ENCODE results near the gene RGMA.
"Not testable (repeated sequence)": the region's sequence is repeated elsewhere in the genome, so short reads cannot be mapped to it uniquely, and the experiment has no call there.

Gene RGMA

DNA sequence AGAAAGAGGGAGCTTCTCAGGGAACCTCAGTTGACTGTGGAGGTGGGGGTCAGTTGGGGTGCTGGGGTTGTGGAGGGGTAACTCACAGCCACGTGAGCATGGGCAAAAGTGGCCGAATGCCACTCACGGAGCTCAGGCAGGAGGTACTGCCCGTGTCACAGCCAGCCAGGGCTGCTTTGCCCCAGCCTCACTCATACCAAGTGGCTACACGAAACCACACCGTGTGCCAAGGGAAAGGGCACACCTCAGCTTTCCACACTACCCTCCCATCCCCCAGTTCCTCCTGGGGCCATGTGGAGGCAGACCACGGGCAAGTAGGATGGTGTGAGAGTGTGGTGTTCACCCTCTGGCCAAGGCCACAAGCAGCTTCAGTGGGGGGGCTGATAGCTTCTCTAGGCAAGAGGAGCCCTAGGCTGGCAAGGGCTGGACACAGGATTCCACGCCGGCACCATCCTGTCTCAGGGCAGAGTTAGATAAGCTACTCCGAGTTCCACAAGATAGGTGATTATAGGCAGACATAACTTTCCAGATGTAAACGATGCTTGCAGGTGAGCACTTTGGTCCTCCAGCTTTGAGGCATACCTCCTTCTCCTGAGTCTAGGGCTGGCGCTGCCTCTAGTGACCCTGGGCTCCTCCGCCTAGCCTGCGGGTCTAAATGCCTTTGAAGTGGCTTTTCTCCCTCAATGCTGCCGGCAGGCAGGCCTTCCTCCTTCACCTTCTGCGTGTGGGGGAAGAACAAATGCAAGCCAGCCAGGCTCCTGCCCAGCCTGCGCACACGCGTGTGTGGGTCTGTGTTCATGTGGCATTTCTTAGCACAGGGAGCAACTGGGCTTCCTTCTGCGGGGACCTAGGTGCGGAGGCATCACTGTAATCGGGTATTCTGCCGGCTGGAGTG is 25.0 kb downstream of the RGMA start:
- Histone ChIP-seq H3K9ac (ENCODE audit: low read depth, low read length) (no peak overlapping the region), H3K4me3 (ENCODE audit: low read length) (no peak overlapping the region), H3K27me3 (ENCODE audit: control insufficient read depth, insufficient read depth, low read length) (peaks cover 82% of the 10 kb centered on the region), H3K9me3 (replicated peaks; ENCODE audit: low read length) (no peaks in the 10 kb centered on the region), H3K36me3 (ENCODE audit: insufficient read depth, low read length) (no peaks in the 10 kb centered on the region), H3K4me1 (ENCODE audit: control insufficient read depth, insufficient read depth, low read length) (no peaks in the 10 kb centered on the region), H3K4me2 (ENCODE audit: low read length) (no peak overlapping the region)

DNA sequence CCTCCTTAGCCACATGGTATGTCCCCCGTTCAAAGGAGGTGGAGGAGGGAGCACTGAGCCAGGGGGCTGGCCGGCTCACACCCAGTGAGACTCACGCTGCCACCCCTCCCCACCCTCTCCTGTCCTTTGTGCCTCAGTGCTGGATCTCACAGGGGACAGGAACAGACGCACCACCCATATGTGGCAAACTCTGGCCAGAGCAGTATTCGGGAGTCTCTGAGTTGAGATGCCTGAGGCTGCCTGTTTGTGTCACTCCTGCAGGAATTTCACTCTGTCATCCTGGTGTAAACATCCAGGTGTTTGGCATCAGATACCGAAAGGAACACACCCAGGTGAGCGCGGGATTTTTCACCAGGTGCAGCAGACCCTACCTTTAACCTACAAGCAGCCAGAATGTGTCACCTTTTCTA is 25.7 kb downstream of the RGMA start:
- H3K9ac ChIP-seq (ENCODE audit: low read depth, low read length) = no peak overlapping the region
- H3K36me3 ChIP-seq (ENCODE audit: insufficient read depth, low read length) = no peaks in the 10 kb centered on the region
- no peak overlapping the region for H3K4me3 ChIP-seq (ENCODE audit: low read length)

DNA sequence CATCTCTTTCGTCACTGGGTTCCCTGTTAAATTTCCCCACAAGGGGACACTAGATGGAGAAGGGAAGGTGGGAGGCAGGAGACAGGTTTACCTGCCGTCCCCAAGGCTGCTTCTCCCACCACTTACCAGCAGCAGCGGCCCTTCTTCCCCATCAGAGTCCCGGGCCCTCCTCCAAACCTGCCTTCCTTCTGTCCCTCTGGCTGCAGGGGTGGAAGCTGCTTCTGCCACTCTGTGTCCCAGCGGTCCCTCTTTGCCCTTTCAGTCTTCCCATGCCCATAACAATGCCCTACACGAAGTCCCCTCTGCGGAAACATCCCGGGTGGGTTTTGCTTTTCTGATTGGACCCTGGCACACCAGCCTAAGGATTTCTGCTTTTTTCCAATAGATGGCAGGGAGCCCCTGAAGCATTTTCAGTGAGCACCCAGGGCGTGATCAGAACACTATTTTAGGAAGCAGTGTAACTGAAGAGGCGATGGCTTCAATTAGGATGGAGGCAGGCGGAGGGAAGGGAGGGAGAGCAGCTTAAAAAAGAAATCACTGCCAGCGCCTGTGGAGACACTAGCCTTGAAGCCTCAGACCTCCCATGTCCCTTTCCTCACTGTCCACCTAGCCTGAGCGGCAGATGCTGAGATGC is 26.3 kb downstream of the RGMA start:
- H3K9ac ChIP-seq (ENCODE audit: low read depth, low read length) = not testable (repeated sequence)

More for the DNA sequence above, 25.7 kb downstream of the RGMA start:
- no peaks in the 10 kb centered on the region for H3K9me3 ChIP-seq (replicated peaks; ENCODE audit: low read length)
- no peaks in the 10 kb centered on the region for H3K4me1 ChIP-seq (ENCODE audit: control insufficient read depth, insufficient read depth, low read length)
- H3K4me2 ChIP-seq (ENCODE audit: low read length) = no peak overlapping the region
- peaks cover 82% of the 10 kb centered on the region for H3K27me3 ChIP-seq (ENCODE audit: control insufficient read depth, insufficient read depth, low read length)

DNA sequence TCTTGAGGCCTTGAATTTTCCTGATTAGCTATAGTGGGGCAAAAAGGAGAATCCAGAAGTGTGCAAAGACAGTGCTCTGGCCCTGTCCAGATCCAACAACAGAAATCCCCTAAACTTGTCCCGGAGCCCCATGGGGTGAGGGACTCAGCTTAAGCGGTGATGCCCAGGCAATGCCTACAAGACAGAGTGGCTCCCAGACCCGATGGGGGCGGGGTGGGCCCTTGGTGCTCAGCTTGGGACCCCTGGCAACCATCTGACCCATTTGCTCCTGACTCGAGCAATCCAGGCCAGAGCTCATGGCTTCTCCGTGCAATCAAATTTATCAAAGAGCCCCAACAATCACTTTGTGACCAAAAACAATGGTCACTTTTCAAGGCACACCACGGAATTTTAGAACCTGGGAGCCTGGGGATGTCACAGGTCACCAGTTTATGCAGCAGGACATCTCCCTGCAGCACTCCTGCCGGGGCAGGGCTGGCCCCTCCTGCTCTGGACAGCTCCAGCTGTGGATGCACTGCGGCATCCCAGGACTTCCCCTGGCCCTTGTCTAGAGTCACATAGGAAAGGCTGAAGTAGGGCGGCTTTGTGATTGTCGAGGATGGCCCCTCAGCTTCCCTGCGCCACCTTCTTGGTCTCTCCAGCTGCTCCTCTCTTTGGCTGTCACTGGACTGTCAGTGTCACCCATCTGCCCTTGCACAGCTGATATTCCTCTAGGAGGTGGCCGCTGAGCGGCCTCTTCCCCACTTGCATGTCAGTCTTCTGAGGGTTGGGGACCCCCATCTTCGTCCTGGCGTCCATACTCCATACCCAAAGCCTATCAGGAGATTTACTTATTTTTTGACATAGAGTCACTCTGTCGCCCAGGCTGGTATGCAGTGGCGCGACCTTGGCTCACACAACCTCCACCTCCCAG is 28.4 kb downstream of the RGMA start:
- no peak overlapping the region for H3K9ac ChIP-seq (ENCODE audit: low read depth, low read length)
- no peak overlapping the region for H3K4me2 ChIP-seq (ENCODE audit: low read length)
- H3K4me1 ChIP-seq (ENCODE audit: control insufficient read depth, insufficient read depth, low read length) = no peaks in the 10 kb centered on the region
- no peaks in the 10 kb centered on the region for H3K9me3 ChIP-seq (replicated peaks; ENCODE audit: low read length)
- H3K4me3 ChIP-seq (ENCODE audit: low read length) = no peak overlapping the region
- no peaks in the 10 kb centered on the region for H3K36me3 ChIP-seq (ENCODE audit: insufficient read depth, low read length)
- H3K27me3 ChIP-seq (ENCODE audit: control insufficient read depth, insufficient read depth, low read length) = peaks cover 88% of the 10 kb centered on the region

More for the DNA sequence above, 26.3 kb downstream of the RGMA start:
- peaks cover 82% of the 10 kb centered on the region for H3K27me3 ChIP-seq (ENCODE audit: control insufficient read depth, insufficient read depth, low read length)
- H3K4me1 ChIP-seq (ENCODE audit: control insufficient read depth, insufficient read depth, low read length); H3K4me3 ChIP-seq (ENCODE audit: low read length); H3K9me3 ChIP-seq (replicated peaks; ENCODE audit: low read length); H3K36me3 ChIP-seq (ENCODE audit: insufficient read depth, low read length); H3K4me2 ChIP-seq (ENCODE audit: low read length): not testable (repeated sequence)

DNA sequence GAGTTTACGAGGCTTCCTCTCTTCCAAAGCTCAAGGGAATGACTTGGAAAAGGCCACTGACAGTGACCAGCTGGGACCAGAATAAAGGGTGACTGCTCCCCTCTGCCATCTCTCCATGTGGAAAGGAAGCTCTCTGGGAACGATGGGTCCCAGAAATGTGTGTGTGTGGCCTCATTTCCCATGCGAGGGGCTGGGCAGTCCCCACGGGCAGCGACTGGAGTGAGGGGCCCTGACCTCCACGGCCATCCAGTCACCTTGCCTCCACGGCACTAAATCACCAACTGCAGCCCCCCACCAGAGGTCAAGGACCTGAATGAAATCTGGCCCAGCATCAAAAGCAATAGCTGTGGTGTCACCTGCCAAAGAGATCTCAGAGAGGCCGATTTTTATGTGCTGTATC is 29.6 kb downstream of the RGMA start:
- H3K36me3 ChIP-seq (ENCODE audit: insufficient read depth, low read length) = no peaks in the 10 kb centered on the region

DNA sequence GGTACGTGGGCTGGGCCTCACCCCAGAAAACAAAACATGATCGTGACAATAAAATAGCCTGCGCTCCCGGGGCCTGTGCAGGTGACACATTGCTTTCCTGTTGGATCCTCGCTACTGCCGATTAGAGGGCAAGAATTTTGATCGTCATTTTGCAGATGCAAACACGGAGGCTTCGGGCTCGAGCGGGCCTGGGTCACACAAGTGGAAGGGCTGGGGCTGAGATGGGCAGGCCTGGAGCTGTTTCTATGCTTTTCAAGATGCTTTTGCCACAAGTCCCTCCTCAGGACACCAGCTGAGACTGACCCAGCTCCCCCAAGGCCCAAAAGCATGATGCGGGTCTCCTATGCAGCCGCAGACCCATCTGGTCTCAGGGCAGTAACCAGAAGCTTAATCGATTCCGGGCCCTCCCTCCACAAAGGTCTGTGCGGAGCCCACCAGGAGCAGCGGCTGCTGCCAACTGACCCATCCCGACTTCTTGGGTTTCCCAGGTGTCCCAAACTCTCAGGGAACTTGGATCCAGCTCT is 30.0 kb downstream of the RGMA start:
- Histone ChIP-seq H3K4me1 (ENCODE audit: control insufficient read depth, insufficient read depth, low read length) (no peaks in the 10 kb centered on the region), H3K4me2 (ENCODE audit: low read length) (no peak overlapping the region)

More for the DNA sequence above, 29.6 kb downstream of the RGMA start:
- Histone ChIP-seq H3K9me3 (replicated peaks; ENCODE audit: low read length) (no peaks in the 10 kb centered on the region), H3K9ac (ENCODE audit: low read depth, low read length) (no peak overlapping the region), H3K27me3 (ENCODE audit: control insufficient read depth, insufficient read depth, low read length) (peaks cover 91% of the 10 kb centered on the region), H3K4me2 (ENCODE audit: low read length) (no peak overlapping the region), H3K4me1 (ENCODE audit: control insufficient read depth, insufficient read depth, low read length) (no peaks in the 10 kb centered on the region), H3K4me3 (ENCODE audit: low read length) (no peak overlapping the region)

DNA sequence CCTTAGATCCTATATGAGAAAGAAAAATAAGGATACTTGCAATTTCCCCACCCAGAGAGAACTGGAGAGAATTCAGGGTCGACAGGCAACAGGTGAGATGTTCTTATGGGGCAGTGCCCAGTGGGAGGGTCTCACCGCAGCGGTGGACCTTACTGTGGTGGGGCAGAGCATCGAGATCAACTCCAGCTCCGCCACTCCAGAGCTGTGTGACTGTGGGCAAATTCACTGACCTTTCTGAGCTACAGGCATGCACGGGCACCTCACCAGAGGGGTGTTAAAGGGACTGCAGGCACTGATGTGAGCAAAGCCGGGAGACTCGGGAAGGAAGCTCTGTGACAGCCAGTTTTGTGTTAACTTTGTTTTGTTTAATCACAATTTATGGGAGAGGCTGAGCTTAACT is 30.9 kb downstream of the RGMA start:
- Histone ChIP-seq H3K9me3 (replicated peaks; ENCODE audit: low read length) (no peaks in the 10 kb centered on the region), H3K4me3 (ENCODE audit: low read length) (no peak overlapping the region), H3K4me2 (ENCODE audit: low read length) (no peak overlapping the region), H3K27me3 (ENCODE audit: control insufficient read depth, insufficient read depth, low read length) (peaks cover 82% of the 10 kb centered on the region), H3K36me3 (ENCODE audit: insufficient read depth, low read length) (no peaks in the 10 kb centered on the region), H3K9ac (ENCODE audit: low read depth, low read length) (no peak overlapping the region), H3K4me1 (ENCODE audit: control insufficient read depth, insufficient read depth, low read length) (no peaks in the 10 kb centered on the region)

More for the DNA sequence above, 30.0 kb downstream of the RGMA start:
- Histone ChIP-seq H3K27me3 (ENCODE audit: control insufficient read depth, insufficient read depth, low read length) (peaks cover 86% of the 10 kb centered on the region), H3K4me3 (ENCODE audit: low read length) (no peak overlapping the region), H3K9me3 (replicated peaks; ENCODE audit: low read length) (no peaks in the 10 kb centered on the region), H3K36me3 (ENCODE audit: insufficient read depth, low read length) (no peaks in the 10 kb centered on the region), H3K9ac (ENCODE audit: low read depth, low read length) (no peak overlapping the region)

DNA sequence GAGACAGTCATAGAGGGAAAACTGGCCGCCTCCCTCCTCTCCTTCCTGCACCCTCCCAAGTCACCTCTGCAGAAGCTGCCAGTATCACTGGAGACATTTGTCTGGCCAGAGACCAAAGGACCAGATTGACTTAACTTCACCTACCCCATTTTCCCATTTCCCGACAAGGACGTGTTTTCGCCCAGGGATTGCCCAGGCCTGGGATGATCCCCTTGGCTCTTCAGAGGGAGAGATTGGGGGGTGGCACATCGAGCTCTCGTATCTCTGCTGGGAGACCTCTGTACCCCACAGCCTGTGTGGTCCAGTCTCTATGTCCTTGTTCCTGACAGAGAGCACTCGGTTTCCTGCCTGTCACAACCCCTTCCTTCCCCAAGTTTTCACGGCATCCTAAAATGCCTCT is 31.4 kb downstream of the RGMA start:
- Histone ChIP-seq H3K4me1 (ENCODE audit: control insufficient read depth, insufficient read depth, low read length) (no peaks in the 10 kb centered on the region), H3K36me3 (ENCODE audit: insufficient read depth, low read length) (no peaks in the 10 kb centered on the region), H3K4me3 (ENCODE audit: low read length) (no peak overlapping the region), H3K9me3 (replicated peaks; ENCODE audit: low read length) (no peaks in the 10 kb centered on the region), H3K9ac (ENCODE audit: low read depth, low read length) (no peak overlapping the region), H3K4me2 (ENCODE audit: low read length) (no peak overlapping the region), H3K27me3 (ENCODE audit: control insufficient read depth, insufficient read depth, low read length) (peaks cover 80% of the 10 kb centered on the region)

DNA sequence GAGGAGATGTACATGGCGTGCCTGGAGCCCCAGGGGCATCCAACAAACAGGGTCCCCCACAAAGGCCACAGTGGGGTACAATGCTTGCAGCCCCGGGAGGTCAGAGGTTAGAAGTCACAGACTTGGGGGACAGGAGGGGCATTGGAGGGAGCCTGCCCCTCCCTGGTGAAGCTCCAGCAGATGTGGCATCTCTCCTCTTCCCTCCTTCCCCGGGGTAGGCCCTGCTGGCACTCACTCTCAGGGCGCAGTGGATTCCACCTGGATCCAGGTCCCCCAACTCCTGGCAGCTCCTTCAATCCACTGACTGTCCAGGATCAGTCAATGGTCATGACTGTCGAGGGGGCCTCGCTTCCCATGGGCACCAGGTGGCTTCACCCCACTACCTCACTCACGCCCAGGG is 32.2 kb downstream of the RGMA start:
- H3K4me3 ChIP-seq (ENCODE audit: low read length) = no peak overlapping the region
- no peak overlapping the region for H3K4me2 ChIP-seq (ENCODE audit: low read length)
- H3K9me3 ChIP-seq (replicated peaks; ENCODE audit: low read length) = no peaks in the 10 kb centered on the region
- H3K27me3 ChIP-seq (ENCODE audit: control insufficient read depth, insufficient read depth, low read length) = peaks cover 76% of the 10 kb centered on the region
- no peaks in the 10 kb centered on the region for H3K36me3 ChIP-seq (ENCODE audit: insufficient read depth, low read length)
- no peaks in the 10 kb centered on the region for H3K4me1 ChIP-seq (ENCODE audit: control insufficient read depth, insufficient read depth, low read length)
- no peak overlapping the region for H3K9ac ChIP-seq (ENCODE audit: low read depth, low read length)

DNA sequence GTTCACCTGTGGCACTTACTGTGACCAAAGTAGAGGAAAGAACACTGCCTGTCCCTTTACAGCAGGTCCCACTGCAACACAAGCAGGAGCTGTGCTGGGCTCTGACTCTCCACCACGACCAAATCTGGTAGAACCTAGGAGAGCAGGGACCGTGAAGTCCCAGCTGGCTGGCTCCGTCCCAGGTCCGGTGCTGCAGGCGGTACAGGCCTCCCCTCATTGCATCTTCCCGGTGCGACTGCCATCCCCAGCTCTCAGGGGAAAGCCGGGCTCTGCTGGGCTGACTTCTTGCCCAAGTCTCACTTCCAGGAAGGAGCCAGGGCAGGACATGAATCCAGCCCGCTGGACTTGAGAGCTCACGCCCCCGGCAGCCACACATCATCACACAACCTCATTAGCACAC is 33.8 kb downstream of the RGMA start:
- Histone ChIP-seq H3K9ac (ENCODE audit: low read depth, low read length) (no peak overlapping the region), H3K9me3 (replicated peaks; ENCODE audit: low read length) (no peaks in the 10 kb centered on the region), H3K36me3 (ENCODE audit: insufficient read depth, low read length) (no peaks in the 10 kb centered on the region), H3K27me3 (ENCODE audit: control insufficient read depth, insufficient read depth, low read length) (peaks cover 68% of the 10 kb centered on the region), H3K4me1 (ENCODE audit: control insufficient read depth, insufficient read depth, low read length) (no peaks in the 10 kb centered on the region), H3K4me2 (ENCODE audit: low read length) (no peak overlapping the region), H3K4me3 (ENCODE audit: low read length) (no peak overlapping the region)

All from skeletal muscle satellite cell (primary cell).